Measurements from ENCODE around the gene VPS41.

Gene VPS41

DNA sequence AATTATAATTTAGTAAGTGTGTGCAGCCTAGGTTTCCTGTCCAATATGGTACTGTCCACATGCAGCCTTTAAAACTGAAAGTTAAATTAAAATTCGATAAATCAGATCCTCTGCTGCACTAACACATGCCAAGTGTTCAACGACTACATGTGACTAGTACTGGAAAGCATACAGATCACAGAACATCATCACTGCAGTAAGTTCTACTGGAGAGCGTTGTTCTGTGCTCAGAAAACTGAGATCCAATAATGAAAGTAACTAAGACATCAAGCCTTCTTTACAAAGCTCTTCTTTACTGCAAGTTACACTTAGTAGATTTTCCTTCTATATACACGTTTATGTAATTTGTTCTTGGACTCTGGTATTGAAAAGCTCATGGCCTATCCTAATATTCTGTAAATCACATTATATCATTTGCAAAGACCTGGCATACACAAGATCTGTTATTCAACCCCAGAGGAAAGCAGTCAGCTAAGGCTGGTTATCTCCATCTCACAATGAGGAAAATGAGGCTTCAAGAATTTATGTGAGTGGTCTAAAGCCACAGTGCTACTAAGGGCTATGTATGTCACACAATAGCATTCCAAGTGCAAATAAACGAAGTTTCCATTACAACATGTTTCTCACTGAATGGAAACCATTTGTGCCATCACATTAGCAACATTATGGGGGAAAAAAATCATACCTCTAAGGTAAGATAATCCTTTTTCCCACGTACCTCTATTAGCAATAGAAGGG, 77.6 kb downstream of the VPS41 start:
- no peak for DNase-seq (ENCODE audit: low read depth)
- TF ChIP-seq, protein P1, sequence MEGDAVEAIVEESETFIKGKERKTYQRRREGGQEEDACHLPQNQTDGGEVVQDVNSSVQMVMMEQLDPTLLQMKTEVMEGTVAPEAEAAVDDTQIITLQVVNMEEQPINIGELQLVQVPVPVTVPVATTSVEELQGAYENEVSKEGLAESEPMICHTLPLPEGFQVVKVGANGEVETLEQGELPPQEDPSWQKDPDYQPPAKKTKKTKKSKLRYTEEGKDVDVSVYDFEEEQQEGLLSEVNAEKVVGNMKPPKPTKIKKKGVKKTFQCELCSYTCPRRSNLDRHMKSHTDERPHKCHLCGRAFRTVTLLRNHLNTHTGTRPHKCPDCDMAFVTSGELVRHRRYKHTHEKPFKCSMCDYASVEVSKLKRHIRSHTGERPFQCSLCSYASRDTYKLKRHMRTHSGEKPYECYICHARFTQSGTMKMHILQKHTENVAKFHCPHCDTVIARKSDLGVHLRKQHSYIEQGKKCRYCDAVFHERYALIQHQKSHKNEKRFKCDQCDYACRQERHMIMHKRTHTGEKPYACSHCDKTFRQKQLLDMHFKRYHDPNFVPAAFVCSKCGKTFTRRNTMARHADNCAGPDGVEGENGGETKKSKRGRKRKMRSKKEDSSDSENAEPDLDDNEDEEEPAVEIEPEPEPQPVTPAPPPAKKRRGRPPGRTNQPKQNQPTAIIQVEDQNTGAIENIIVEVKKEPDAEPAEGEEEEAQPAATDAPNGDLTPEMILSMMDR (conservative IDR thresholded peaks at IDR 0.05; ENCODE audit: low read depth, low read length) = no peak
- no peak overlapping the region for H3K4me3 ChIP-seq (ENCODE audit: low read length)

DNA sequence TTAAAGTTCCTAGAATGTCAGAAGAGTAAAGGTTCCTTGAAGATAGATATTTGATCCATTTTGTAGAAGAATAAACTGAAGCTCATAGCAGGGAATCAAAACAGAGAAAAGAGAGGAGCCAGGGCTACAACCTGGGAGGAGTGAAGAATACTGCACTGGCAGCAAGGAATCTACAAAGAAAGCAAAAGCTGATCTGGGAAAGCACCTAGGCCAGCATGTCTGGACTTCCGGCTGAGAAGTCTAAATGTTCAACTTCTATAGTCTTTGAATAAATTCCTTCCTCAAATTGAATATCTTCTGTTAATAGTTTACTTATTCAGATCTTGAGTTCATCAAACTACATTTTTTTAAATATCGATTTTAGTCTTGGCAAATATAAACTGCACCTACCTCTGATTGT, 78.2 kb downstream of the VPS41 start:
- TF ChIP-seq, protein P1 (conservative IDR thresholded peaks at IDR 0.05; ENCODE audit: low read depth, low read length) = no peak
- H3K4me3 ChIP-seq (ENCODE audit: low read length) = no peak overlapping the region
- no peak for DNase-seq (ENCODE audit: low read depth)

DNA sequence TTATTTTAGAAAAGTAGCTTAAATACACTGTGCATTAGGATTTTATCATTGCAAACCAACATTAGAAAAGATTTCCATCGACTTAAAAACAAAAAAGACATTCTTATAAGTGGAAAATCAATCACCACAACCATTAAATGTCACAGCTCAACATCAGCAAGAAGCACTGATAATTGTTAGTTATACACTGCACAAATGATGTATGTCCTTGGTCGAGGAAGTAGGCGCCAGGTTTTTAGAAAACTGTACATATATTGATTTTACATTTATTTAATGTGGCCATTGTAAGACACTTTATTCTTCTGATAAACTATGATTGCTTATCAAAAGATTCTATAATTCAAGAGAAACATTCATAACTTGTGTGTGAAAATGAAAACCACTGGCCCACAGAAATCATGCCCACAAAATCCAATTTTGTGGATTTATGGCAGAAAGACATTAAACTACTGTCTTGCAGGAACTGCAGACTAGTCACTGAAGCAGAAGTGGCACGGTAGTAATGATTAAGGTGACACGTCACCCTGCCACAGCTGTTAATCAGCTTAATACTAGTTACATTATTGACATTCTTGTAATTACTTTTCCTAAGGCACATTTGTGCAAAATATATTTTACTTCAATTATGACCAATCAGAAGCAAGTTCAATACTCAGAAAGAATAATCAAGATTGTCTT, 79.4 kb downstream of the VPS41 start:
- TF ChIP-seq, protein P1 (conservative IDR thresholded peaks at IDR 0.05; ENCODE audit: low read depth, low read length) = no peak
- no peak for DNase-seq (ENCODE audit: low read depth)

DNA sequence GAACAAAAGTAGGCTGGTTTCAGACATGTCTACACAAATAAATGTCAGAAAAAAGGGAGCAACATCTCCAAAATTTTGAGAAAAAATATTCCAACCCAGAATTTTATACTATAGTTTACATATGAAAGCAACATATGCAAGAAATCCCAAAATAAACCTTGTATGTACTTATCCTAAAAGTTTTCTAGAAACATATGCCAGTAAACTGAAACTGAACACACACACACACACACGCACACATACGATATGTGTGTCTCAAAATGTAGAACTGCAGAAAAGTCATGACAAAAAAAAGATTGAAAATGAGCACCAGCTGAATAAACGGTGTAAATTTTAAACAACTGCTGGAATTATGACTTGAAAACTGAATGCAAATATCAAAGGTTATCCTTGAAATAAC, 81.0 kb downstream of the VPS41 start:
- DNase-seq (ENCODE audit: low read depth) = no peak
- TF ChIP-seq, protein P1 (conservative IDR thresholded peaks at IDR 0.05; ENCODE audit: low read depth, low read length) = no peak
- H3K4me3 ChIP-seq (ENCODE audit: low read length) = no peak overlapping the region

More for the DNA sequence above, 79.4 kb downstream of the VPS41 start:
- H3K4me3 ChIP-seq (ENCODE audit: low read length) = no peak overlapping the region

DNA sequence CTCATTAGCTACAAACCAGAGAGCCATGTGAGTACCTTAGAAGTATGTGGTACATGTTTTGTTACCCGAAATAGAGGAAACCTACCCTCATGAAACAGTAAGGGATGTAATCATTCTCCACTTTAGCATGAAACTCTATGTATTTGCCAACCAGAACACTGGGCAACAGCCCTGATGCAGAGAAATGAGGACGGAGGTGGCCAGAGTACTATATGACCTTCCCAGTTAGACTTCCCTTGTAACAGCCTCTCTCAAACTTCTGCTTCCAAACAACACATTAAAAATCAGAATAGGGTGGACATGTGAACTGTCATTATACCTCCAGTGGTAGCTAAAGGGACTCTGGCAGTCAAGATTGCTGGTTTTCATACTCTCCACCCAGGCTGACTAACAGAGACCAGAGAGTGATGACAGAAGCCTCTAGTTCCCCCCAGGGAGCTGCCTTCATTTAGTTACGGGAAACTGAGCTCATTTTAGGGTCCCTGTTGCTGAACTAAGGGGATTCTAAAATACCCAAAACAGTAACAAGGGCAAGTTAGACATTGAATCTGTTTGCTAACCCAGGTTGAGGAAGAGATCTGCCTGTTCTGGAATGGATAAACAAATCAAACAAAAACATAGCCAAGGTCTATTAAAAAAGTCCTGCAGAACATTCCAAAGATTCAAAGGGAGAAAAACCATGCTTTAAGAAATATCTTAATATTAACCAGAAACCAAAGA, 83.1 kb downstream of the VPS41 start:
- TF ChIP-seq, protein P1 (conservative IDR thresholded peaks at IDR 0.05; ENCODE audit: low read depth, low read length) = no peak
- DNase-seq (ENCODE audit: low read depth) = no peak
- no peak overlapping the region for H3K4me3 ChIP-seq (ENCODE audit: low read length)

DNA sequence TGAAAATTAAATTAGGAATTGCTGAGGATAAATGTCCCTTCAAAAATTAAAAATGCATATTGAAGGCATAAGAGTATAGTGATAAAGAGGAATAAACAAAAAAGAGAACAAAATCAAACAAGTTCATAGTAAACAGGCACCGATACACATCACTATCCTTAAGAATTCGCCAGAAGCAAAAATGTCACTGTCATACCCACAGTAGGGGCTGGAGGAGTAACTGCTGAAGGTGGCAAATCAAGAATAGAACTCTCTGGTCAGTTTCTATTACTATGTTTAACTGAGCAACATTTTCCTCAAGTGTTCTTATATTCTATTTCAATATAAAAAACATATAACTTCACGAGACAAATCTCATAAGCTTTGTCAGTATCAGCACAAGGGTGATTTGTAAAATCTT, 84.0 kb downstream of the VPS41 start:
- no peak overlapping the region for H3K4me3 ChIP-seq (ENCODE audit: low read length)
- TF ChIP-seq, protein P1 (conservative IDR thresholded peaks at IDR 0.05; ENCODE audit: low read depth, low read length) = no peak
- DNase-seq (ENCODE audit: low read depth) = no peak
